HCT116 (cell line): ENCODE measurements around the gene SUOX. TPM values are rescaled to one million over a fixed set of nuclear protein-coding genes. Genes with fewer than 3 reads are reported as not detected.

ENCODE experiments used
- ATAC-seq: fragments of 200-7000 bp; cut with Tn5 transposase; 2 replicates; pipeline ENCODE4 v1.9.1; 2020; ENCODE audit warnings: mild to moderate bottlenecking, moderate library complexity
- BruUV-seq: library from RNA; stranded (reverse); fragments of 400-500 nt; replicated peaks from 2 replicates; lab custom pipeline; 2021; lab: Mats Ljungman, UMichigan
- CTCF ChIA-PET: fragments of 300-600 bp; sonication (Branson Sonifier 250); formaldehyde crosslinking; loops from one replicate; lab custom pipeline; 2021; ENCODE audit warnings: antibody characterized with exemption; lab: Charles Lee
- POLR2A ChIA-PET: fragments of 300-600, 350-600 bp; sonication (Branson Sonifier 250); formaldehyde crosslinking; loops from one replicate; lab custom pipeline; 2021; ENCODE audit warnings: antibody characterized with exemption; lab: Charles Lee
- RAD21 ChIA-PET, 2 experiments: fragments of 300-600 bp; sonication (Branson Sonifier 250); formaldehyde crosslinking; loops; one replicate each; lab custom pipeline; 2023; ENCODE audit warnings: low total read pairs in 2 of 2; ENCODE audit not compliant: uncharacterized antibody in 2 of 2, unreplicated experiment in 2 of 2, low non-redundant PET in 1 of 2; lab: Charles Lee
- DNase-seq: peaks from one replicate; pipeline ENCODE4 v3.0.0-alpha.2; 2010; ENCODE audit warnings: low read depth, low spot score
- H2AFZ ChIP-seq: fragments of 200-600 bp; shearing (Covaris generic), sonication (generic); 2 replicates; pipeline ENCODE4 v1.6.1; 2017; ENCODE audit warnings: low read depth, mixed run types, mixed read lengths, antibody characterized with exemption, low read length; ENCODE audit not compliant: poor library complexity, severe bottlenecking
- H3K27ac ChIP-seq: 2 replicates; pipeline ENCODE4 v1.5.1; 2012; ENCODE audit warnings: low read depth, low read length
- H3K27me3 ChIP-seq: fragments of 200-600 bp; sonication (generic); 2 replicates; pipeline ENCODE4 v1.6.1; 2016; ENCODE audit warnings: mixed run types, low read length, mixed read lengths; ENCODE audit not compliant: insufficient read depth
- H3K36me3 ChIP-seq, 2 experiments: fragments of 200-500 bp in 1 of 2; fragments of 200-600 bp in 1 of 2; sonication (Bioruptor generic) in 1 of 2; sonication (generic) in 1 of 2; 2 replicates each; pipeline versions ENCODE4 v1.5.1 to v1.6.1; 2014 to 2016; ENCODE audit warnings: low read length in 2 of 2, inconsistent platforms in 1 of 2, mixed read lengths in 1 of 2, mixed run types in 1 of 2; ENCODE audit not compliant: insufficient read depth in 2 of 2, control insufficient read depth in 1 of 2
- H3K4me1 ChIP-seq, 2 experiments: fragments of 200-600 bp in 1 of 2; sonication (generic) in 1 of 2; 2 replicates each; pipeline versions ENCODE4 v1.5.1 to v1.6.1; 2012 to 2017; ENCODE audit warnings: low read length in 2 of 2, inconsistent platforms in 1 of 2, mild to moderate bottlenecking in 1 of 2, mixed read lengths in 1 of 2, mixed run types in 1 of 2, moderate library complexity in 1 of 2; ENCODE audit not compliant: insufficient read depth in 2 of 2, control insufficient read depth in 1 of 2
- H3K4me2 ChIP-seq: fragments of 200-600 bp; sonication (generic); 2 replicates; pipeline ENCODE4 v1.6.1; 2017; ENCODE audit warnings: mixed run types, low read length, mixed read lengths
- H3K4me3 ChIP-seq, 2 experiments: fragments of 200-600 bp in 1 of 2; sonication (generic) in 1 of 2; replicated peaks in 1 of 2; 2 replicates each; pipeline ENCODE4 v1.5.1; 2011 to 2016; ENCODE audit warnings: low read length in 2 of 2, control low read depth in 1 of 2, low read depth in 1 of 2, mild to moderate bottlenecking in 1 of 2, mixed read lengths in 1 of 2, mixed run types in 1 of 2
- H3K79me2 ChIP-seq: fragments of 200-600 bp; sonication (generic); 2 replicates; pipeline ENCODE4 v1.6.1; 2017; ENCODE audit warnings: mild to moderate bottlenecking, mixed run types, low read length, moderate library complexity, mixed read lengths; ENCODE audit not compliant: insufficient read depth
- H3K9ac ChIP-seq: fragments of 200-600 bp; sonication (generic); 2 replicates; pipeline ENCODE4 v1.6.1; 2016; ENCODE audit warnings: low read length, mixed read lengths
- H3K9me2 ChIP-seq: fragments of 200-600 bp; sonication (generic), shearing (Covaris generic); 2 replicates; pipeline ENCODE4 v1.6.1; 2017; ENCODE audit warnings: mixed run types, mild to moderate bottlenecking, moderate library complexity; ENCODE audit not compliant: insufficient read depth
- H3K9me3 ChIP-seq, 2 experiments: fragments of 200-500 bp in 1 of 2; fragments of 200-600 bp in 1 of 2; sonication (Bioruptor generic) in 1 of 2; sonication (generic) in 1 of 2; 2 replicates each; pipeline ENCODE4 v1.6.1; 2014 to 2017; ENCODE audit warnings: low read length in 2 of 2, mixed read lengths in 2 of 2, inconsistent platforms in 1 of 2, low read depth in 1 of 2, mild to moderate bottlenecking in 1 of 2, mixed run types in 1 of 2, moderate library complexity in 1 of 2; ENCODE audit not compliant: control insufficient read depth in 1 of 2, insufficient read depth in 1 of 2
- H4K20me1 ChIP-seq: fragments of 200-600 bp; sonication (generic), shearing (Covaris generic); 2 replicates; pipeline ENCODE4 v1.6.1; 2017; ENCODE audit warnings: mixed run types, mild to moderate bottlenecking, moderate library complexity; ENCODE audit not compliant: insufficient read depth
- CBX3 ChIP-seq: IDR thresholded peaks from 2 replicates; pipeline ENCODE4 v1.6.1; 2012; ENCODE audit warnings: low read depth
- ELF1 ChIP-seq: IDR thresholded peaks from 2 replicates; pipeline ENCODE4 v1.6.1; 2012; ENCODE audit warnings: low read depth, borderline replicate concordance
- EZH2 ChIP-seq: fragments of 200-600 bp; sonication (generic); IDR thresholded peaks from 2 replicates; pipeline ENCODE4 v1.6.1; 2017; ENCODE audit warnings: antibody characterized with exemption, mixed run types
- POLR2A ChIP-seq: IDR thresholded peaks from 2 replicates; pipeline ENCODE4 v1.7.0; 2011; ENCODE audit warnings: borderline replicate concordance; ENCODE audit not compliant: insufficient read depth, insufficient read length; ENCODE audit errors: extremely low read depth
- POLR2AphosphoS5 ChIP-seq: IDR thresholded peaks from 2 replicates; pipeline ENCODE4 v1.6.1; 2011; ENCODE audit warnings: mild to moderate bottlenecking, low read depth, low read length, moderate library complexity
- RAD21 ChIP-seq: IDR thresholded peaks from 2 replicates; pipeline ENCODE4 v1.6.1; 2012; ENCODE audit warnings: low read depth, mild to moderate bottlenecking
- SP1 ChIP-seq: IDR thresholded peaks from 2 replicates; pipeline ENCODE4 v1.6.1; 2012; ENCODE audit warnings: low read depth
- TCF7L2 ChIP-seq: IDR thresholded peaks from 2 replicates; pipeline ENCODE4 v1.7.0; 2011; ENCODE audit warnings: borderline replicate concordance, inconsistent platforms; ENCODE audit not compliant: insufficient read depth, insufficient read length; ENCODE audit errors: extremely low read depth
- YY1 ChIP-seq: IDR thresholded peaks from 2 replicates; pipeline ENCODE4 v1.6.1; 2011; ENCODE audit warnings: low read length, low read depth, moderate library complexity, mild to moderate bottlenecking; ENCODE audit not compliant: insufficient replicate concordance; ENCODE audit errors: extremely low read depth
- ZFX ChIP-seq: fragments of 450-650 bp; IDR thresholded peaks from 2 replicates; pipeline ENCODE4 v1.6.1; 2017
- intact Hi-C: fragments of 100-400 bp; cut with micrococcal nuclease; formaldehyde crosslinking; loops from 2 replicates; pipeline ENCODE4 v1.10.0; 2022
- total RNA-seq: library from RNA; stranded (reverse); gene quantifications from one replicate; pipeline ENCODE4 v1.2.1, GENCODE V29; 2021; ENCODE audit not compliant: unreplicated experiment
- TF ChIP-seq, protein P1 (sequence below): IDR thresholded peaks from 2 replicates; pipeline ENCODE4 v1.6.1; 2012

SUOX gene
- total RNA-seq, 1 experiment from 2014 or later: 18.0 TPM

DNA sequence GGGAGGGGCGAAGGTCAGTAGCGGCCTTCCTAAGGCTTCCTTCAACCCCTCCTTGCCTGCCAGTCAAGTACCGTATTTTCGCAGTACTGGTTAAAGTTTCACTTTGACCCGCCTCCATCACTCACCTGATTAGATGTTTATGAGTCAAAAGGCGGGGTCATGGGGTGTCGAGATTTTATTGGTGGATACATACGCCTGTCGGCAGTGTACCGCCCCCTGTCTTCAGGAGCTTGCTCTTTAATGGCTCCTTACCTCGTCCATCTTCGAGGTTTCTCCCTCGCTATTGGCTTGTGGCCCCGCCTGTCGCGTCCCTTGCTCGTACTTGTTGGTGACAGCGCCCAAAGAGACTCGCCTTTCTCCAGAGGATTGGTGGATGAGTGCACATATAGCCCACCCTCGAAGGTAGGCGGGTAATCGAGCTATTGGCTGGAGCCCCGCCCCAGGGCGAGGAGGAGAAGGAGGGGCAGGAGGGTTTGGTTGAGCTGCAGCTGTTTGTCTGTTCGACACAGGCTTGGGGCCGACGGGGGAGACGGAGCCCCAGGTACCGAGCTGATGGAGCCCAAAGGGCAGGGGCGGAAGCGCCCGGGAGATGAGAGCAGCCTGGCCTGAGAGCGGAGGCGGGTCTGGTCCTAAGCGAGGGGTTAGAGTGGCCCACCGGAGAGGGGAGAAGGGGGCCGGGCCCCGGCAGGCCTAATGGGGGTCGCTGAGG lies 23.3 kb upstream of the SUOX start, which contains the start of gene RAB5B:
Gene RAB5B, plus strand, starts transcription at position 480 of the 709 bp plus-strand sequence. CDS start 12,883 bp downstream, outside the sequence.
- no peaks in the 10 kb centered on the region for H3K9me2 ChIP-seq
- H3K9me3 ChIP-seq: no peaks in the 10 kb centered on the region
- ATAC-seq: peak; percentile 94
- peak within 1 kb of the TSS; percentile 80 for H3K27ac ChIP-seq
- ChIA-PET CTCF (interaction anchor here (0.9 to 4.7 kb wide), 7 partner anchors 9 to 663 kb away, joined by 3 to 35 read pairs (median 5); partner anchors contain the start of gene SUOX), RAD21 (interaction anchor here (1.0 to 1.6 kb wide), 2 partner anchors 23 to 235 kb away, joined by 3 to 6 read pairs; partner anchors contain the start of gene SUOX (in 1 of the 2)), POLR2A (interaction anchor here (0.7 to 1.9 kb wide), 25 partner anchors 9 to 248 kb away, joined by 3 to 13 read pairs (median 4); partner anchors contain the start of genes DGKA, DNAJC14, ORMDL2 and PYM1)
- peak; percentile 61 for TF ChIP-seq POLR2A
- TF ChIP-seq POLR2AphosphoS5: peak; percentile 80
- TF ChIP-seq, protein P1, sequence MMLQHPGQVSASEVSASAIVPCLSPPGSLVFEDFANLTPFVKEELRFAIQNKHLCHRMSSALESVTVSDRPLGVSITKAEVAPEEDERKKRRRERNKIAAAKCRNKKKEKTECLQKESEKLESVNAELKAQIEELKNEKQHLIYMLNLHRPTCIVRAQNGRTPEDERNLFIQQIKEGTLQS: no peak
- TF ChIP-seq ELF1: no peak
- peak; percentile 100 for TF ChIP-seq SP1
- no peak for TF ChIP-seq EZH2
- peak; percentile 64 for TF ChIP-seq YY1
- peak; percentile 34 for TF ChIP-seq TCF7L2
- TF ChIP-seq CBX3: no peak
- no peak for TF ChIP-seq RAD21
- TF ChIP-seq ZFX: 0 out of 2 replicates have a peak, but pooled peaks have one; percentile 87
- peaks cover 12 to 24% of the 10 kb centered on the region in 2 experiments; a peak in 3 of 4 replicates for H3K36me3 ChIP-seq
- no peaks in the 10 kb centered on the region for H4K20me1 ChIP-seq
- peak; percentile 100 for DNase-seq
- peak within 1 kb of the TSS; percentile 79 for H3K9ac ChIP-seq
- peak within 1 kb of the TSS; percentile 91 for H3K4me2 ChIP-seq
- intact Hi-C loops: no loop called here
- H3K79me2 ChIP-seq: peaks cover 24% of the 10 kb centered on the region; the same call in 1 of the 2 replicates
- no peaks in the 10 kb centered on the region for H3K27me3 ChIP-seq
- H3K4me1 ChIP-seq: peaks cover 17 to 32% of the 10 kb centered on the region in 2 experiments
- no TSS peak for BruUV-seq
- H3K4me3 ChIP-seq: peak within 1 kb of the TSS; percentile 78 to 94
- no peak within 1 kb of the TSS for H2AFZ ChIP-seq
